Thymus (tissue), 11 donors: ENCODE data around the gene CLEC4G. TPM values are rescaled to one million over a fixed set of nuclear protein-coding genes. Genes with fewer than 3 reads are reported as not detected.

ENCODE experiments used
- DNase-seq, 9 donors: peaks; one replicate each; pipeline ENCODE4 v3.0.0-alpha.2; 2013; ENCODE audit warnings: low spot score in 9 of 9, low read depth in 6 of 9, missing footprints in 1 of 9
- H3K27ac ChIP-seq, 2 donors: one replicate each; pipeline ENCODE4 v1.5.1; 2013; ENCODE audit warnings: control low read depth in 1 of 2, low read depth in 1 of 2, low read length in 1 of 2, mild to moderate bottlenecking in 1 of 2, moderate library complexity in 1 of 2
- H3K27me3 ChIP-seq, 2 donors: one replicate each; pipeline ENCODE4 v1.5.1; 2013; ENCODE audit warnings: low read length in 1 of 2; ENCODE audit not compliant: control insufficient read depth in 2 of 2, insufficient read depth in 1 of 2
- H3K36me3 ChIP-seq, 2 donors: one replicate each; pipeline ENCODE4 v1.5.1; 2013; ENCODE audit warnings: low read length in 1 of 2, mild to moderate bottlenecking in 1 of 2, moderate library complexity in 1 of 2; ENCODE audit not compliant: control insufficient read depth in 2 of 2, insufficient read depth in 2 of 2
- H3K4me1 ChIP-seq, 2 donors: one replicate each; pipeline ENCODE4 v1.5.1; 2013; ENCODE audit warnings: low read length in 2 of 2; ENCODE audit not compliant: control insufficient read depth in 2 of 2, insufficient read depth in 2 of 2
- H3K4me3 ChIP-seq, 2 donors: one replicate each; pipeline ENCODE4 v1.5.1; 2013; ENCODE audit warnings: low read length in 2 of 2, control low read depth in 1 of 2, mild to moderate bottlenecking in 1 of 2
- H3K9me3 ChIP-seq, 2 donors: one replicate each; pipeline ENCODE4 v1.5.1; 2013; ENCODE audit warnings: low read length in 1 of 2, mild to moderate bottlenecking in 1 of 2; ENCODE audit not compliant: control insufficient read depth in 2 of 2, insufficient read depth in 1 of 2
- WGBS: extraction: QIAGEN DNeasy Blood & Tissue Kit; methylation state at CpG from one replicate; pipeline ENCODE4 v1.1.7; 2013; 5-methylcytosine and 5-hydroxymethylcytosine counted together
- polyA plus RNA-seq: library from polyadenylated mRNA; stranded (reverse); fragments of 200-250 nt; gene quantifications from one replicate; pipeline ENCODE4 v1.2.3, GENCODE V29; 2013
- total RNA-seq: library from RNA; stranded (reverse); fragments of 120-200 nt; gene quantifications from one replicate; pipeline ENCODE4 v1.2.4, GENCODE V29; 2013
- donor health status: healthy.

CLEC4G gene
- total and polyA plus RNA-seq, 2 donors: 0.52 to 3.2 TPM

- H3K4me1 ChIP-seq: no peaks in the 10 kb centered on the region
- DNase-seq: no peak
- H3K36me3 ChIP-seq: no peaks in the 10 kb centered on the region
- H3K27me3 ChIP-seq: peaks cover 0 to 6% of the 10 kb centered on the region in 2 donors
- no peaks in the 10 kb centered on the region for H3K9me3 ChIP-seq
- 82% methylated on average over 5 of the region's 5 CpGs for WGBS
- H3K27ac ChIP-seq: no peak overlapping the region
- H3K4me3 ChIP-seq: no peak overlapping the region
Measured at GRCh38 chr19:7722231-7722651, 9.7 kb downstream of the CLEC4G start.

- WGBS: 97% methylated on average over 6 of the region's 6 CpGs
- Histone ChIP-seq H3K4me3 (no peak overlapping the region), H3K27ac (no peak overlapping the region), H3K4me1 (no peaks in the 10 kb centered on the region), H3K36me3 (no peaks in the 10 kb centered on the region), H3K9me3 (no peaks in the 10 kb centered on the region), H3K27me3 (peaks cover 0 to 3% of the 10 kb centered on the region in 2 donors)
- no peak for DNase-seq
Measured at GRCh38 chr19:7720351-7720750, 11.6 kb downstream of the CLEC4G start.

- H3K36me3 ChIP-seq: no peaks in the 10 kb centered on the region
- WGBS: 36% methylated on average over 8 of the region's 8 CpGs
- H3K27ac ChIP-seq: no peak overlapping the region
- DNase-seq: no peak
- no peaks in the 10 kb centered on the region for H3K4me1 ChIP-seq
- peaks cover 0 to 3% of the 10 kb centered on the region in 2 donors for H3K27me3 ChIP-seq
- H3K9me3 ChIP-seq: no peaks in the 10 kb centered on the region
- no peak overlapping the region for H3K4me3 ChIP-seq
Measured at GRCh38 chr19:7718668-7719067, 13.2 kb downstream of the CLEC4G start.

- Histone ChIP-seq H3K27me3 (peaks cover 0 to 3% of the 10 kb centered on the region in 2 donors), H3K27ac (no peak overlapping the region), H3K4me1 (no peaks in the 10 kb centered on the region), H3K36me3 (no peaks in the 10 kb centered on the region), H3K9me3 (no peaks in the 10 kb centered on the region), H3K4me3 (no peak overlapping the region)
- DNase-seq: no peak
- 95% methylated on average over 1 of the region's 1 CpG for WGBS
Measured at GRCh38 chr19:7716762-7717161, 15.1 kb downstream of the CLEC4G start.

- Histone ChIP-seq H3K27ac (no peak overlapping the region), H3K27me3 (peaks cover 0 to 3% of the 10 kb centered on the region in 2 donors), H3K4me3 (no peak overlapping the region), H3K36me3 (no peaks in the 10 kb centered on the region), H3K4me1 (no peaks in the 10 kb centered on the region), H3K9me3 (no peaks in the 10 kb centered on the region)
- WGBS: 100% methylated on average over 1 of the region's 1 CpG
- no peak for DNase-seq
Measured at GRCh38 chr19:7715671-7716070, 16.2 kb downstream of the CLEC4G start.

- DNase-seq: no peak
- Histone ChIP-seq H3K4me3 (no peak overlapping the region), H3K36me3 (no peaks in the 10 kb centered on the region), H3K27me3 (no peaks in the 10 kb centered on the region), H3K27ac (no peak overlapping the region), H3K9me3 (no peaks in the 10 kb centered on the region), H3K4me1 (no peaks in the 10 kb centered on the region)
- WGBS: 81% methylated on average over 5 of the region's 5 CpGs
Measured at GRCh38 chr19:7710616-7711015, 21.3 kb downstream of the CLEC4G start.

GRCh38 chr19:7709932-7710460, 21.9 kb downstream of the CLEC4G start:
- H3K4me3 ChIP-seq: no peak overlapping the region
- H3K27ac ChIP-seq: no peak overlapping the region
- no peak for DNase-seq
- H3K4me1 ChIP-seq: no peaks in the 10 kb centered on the region
- no peaks in the 10 kb centered on the region for H3K27me3 ChIP-seq
- 91% methylated on average over 10 of the region's 10 CpGs for WGBS
- no peaks in the 10 kb centered on the region for H3K9me3 ChIP-seq
- no peaks in the 10 kb centered on the region for H3K36me3 ChIP-seq

GRCh38 chr19:7706955-7707456, 24.9 kb downstream of the CLEC4G start:
- H3K4me3 ChIP-seq: no peak overlapping the region
- no peak overlapping the region for H3K27ac ChIP-seq
- no peaks in the 10 kb centered on the region for H3K9me3 ChIP-seq
- peaks cover 0 to 6% of the 10 kb centered on the region in 2 donors for H3K27me3 ChIP-seq
- WGBS: 81% methylated on average over 8 of the region's 8 CpGs
- no peak for DNase-seq
- no peaks in the 10 kb centered on the region for H3K4me1 ChIP-seq
- H3K36me3 ChIP-seq: no peaks in the 10 kb centered on the region

- no peaks in the 10 kb centered on the region for H3K36me3 ChIP-seq
- peaks cover 0 to 6% of the 10 kb centered on the region in 2 donors for H3K27me3 ChIP-seq
- H3K27ac ChIP-seq: no peak overlapping the region
- no peak overlapping the region for H3K4me3 ChIP-seq
- 90% methylated on average over 14 of the region's 14 CpGs for whole genome bisulfite sequencing
- H3K4me1 ChIP-seq: no peaks in the 10 kb centered on the region
- DNase-seq: no peak
- no peaks in the 10 kb centered on the region for H3K9me3 ChIP-seq
Measured at GRCh38 chr19:7706188-7706954, 25.5 kb downstream of the CLEC4G start.
